Panc1 (cell line): ENCODE data around the gene MAGI1.

Experiments
- CTCF ChIP-seq: fragments of 450-650 bp; IDR thresholded peaks from 2 replicates; pipeline ENCODE4 v1.5.1; 2017; ENCODE audit warnings: mild to moderate bottlenecking
- POLR2AphosphoS5 ChIP-seq: IDR thresholded peaks from 2 replicates; pipeline ENCODE4 v1.6.1; 2012; ENCODE audit warnings: mild to moderate bottlenecking, low read depth, low read length, moderate library complexity
- TCF7L2 ChIP-seq: IDR thresholded peaks from 2 replicates; pipeline ENCODE4 v1.6.1; 2011; ENCODE audit warnings: mild to moderate bottlenecking, low read depth, low read length, inconsistent platforms

GRCh38 chr3:65945480-65945879, 93.2 kb downstream of the MAGI1 start:
- TF ChIP-seq CTCF (no peak), POLR2AphosphoS5 (no peak), TCF7L2 (no peak)
